Neural cell (in vitro differentiated cells): ENCODE measurements around the gene CSMD2. TPM values are rescaled to one million over a fixed set of nuclear protein-coding genes. Genes with fewer than 3 reads are reported as not detected.

Experiments
- H2AFZ ChIP-seq: fragments of 200-600, 300-800 bp; sonication (generic), shearing (Covaris generic); 2 replicates; pipeline ENCODE4 v1.6.0; 2014; ENCODE audit warnings: low read depth, mild to moderate bottlenecking, antibody characterized with exemption, low read length, moderate library complexity
- H3F3A ChIP-seq: fragments of 200-600 bp; shearing (Covaris generic); 2 replicates; pipeline ENCODE4 v1.6.1; 2016; ENCODE audit warnings: mild to moderate bottlenecking, moderate library complexity, mixed read lengths, antibody characterized with exemption, low read length; ENCODE audit not compliant: insufficient read depth, poor library complexity, severe bottlenecking
- H3K27ac ChIP-seq: fragments of 200-600, 300-800 bp; sonication (generic), shearing (Covaris generic); 2 replicates; pipeline ENCODE4 v1.5.1; 2014; ENCODE audit warnings: mild to moderate bottlenecking, low read length, moderate library complexity
- H3K27me3 ChIP-seq: fragments of 300-800, 200-600 bp; sonication (generic), shearing (Covaris generic); 2 replicates; pipeline ENCODE4 v1.6.0; 2014; ENCODE audit warnings: mild to moderate bottlenecking, low read depth, low read length, moderate library complexity; ENCODE audit not compliant: insufficient read depth
- H3K36me3 ChIP-seq: fragments of 300-800, 200-600 bp; sonication (generic), shearing (Covaris generic); 2 replicates; pipeline ENCODE4 v1.5.1; 2014; ENCODE audit warnings: mild to moderate bottlenecking, antibody characterized with exemption, low read length, moderate library complexity; ENCODE audit not compliant: insufficient read depth
- H3K4me2 ChIP-seq: fragments of 300-800, 200-600 bp; sonication (generic), shearing (Covaris generic); 2 replicates; pipeline ENCODE4 v1.6.0; 2014; ENCODE audit warnings: mild to moderate bottlenecking, low read length
- H3K4me3 ChIP-seq: fragments of 300-800, 200-600 bp; sonication (generic), shearing (Covaris generic); 2 replicates; pipeline ENCODE4 v1.5.1; 2014; ENCODE audit warnings: mild to moderate bottlenecking, low read length, moderate library complexity
- H3K79me2 ChIP-seq: fragments of 200-600 bp; shearing (Covaris generic); replicated peaks from 2 replicates; pipeline ENCODE4 v1.6.0; 2014; ENCODE audit warnings: mild to moderate bottlenecking, low read length, moderate library complexity; ENCODE audit not compliant: insufficient read depth
- H3K9ac ChIP-seq: fragments of 300-800, 200-600 bp; sonication (generic), shearing (Covaris generic); 2 replicates; pipeline ENCODE4 v1.6.1; 2016; ENCODE audit warnings: mild to moderate bottlenecking, low read length, mixed read lengths
- H3K9me2 ChIP-seq: fragments of 200-600 bp; shearing (Covaris generic); 2 replicates; pipeline ENCODE4 v1.6.1; 2016; ENCODE audit warnings: mild to moderate bottlenecking, low read length, mixed read lengths; ENCODE audit not compliant: insufficient read depth
- H3K9me3 ChIP-seq: fragments of 200-600, 300-800 bp; sonication (generic), shearing (Covaris generic); 2 replicates; pipeline ENCODE4 v1.6.1; 2016; ENCODE audit warnings: mild to moderate bottlenecking, mixed run types, low read length, moderate library complexity, mixed read lengths
- H4K20me1 ChIP-seq: fragments of 200-600 bp; shearing (Covaris generic); 2 replicates; pipeline ENCODE4 v1.6.1; 2016; ENCODE audit warnings: mild to moderate bottlenecking, mixed run types; ENCODE audit not compliant: insufficient read depth
- EP300 ChIP-seq: fragments of 450-650 bp; conservative IDR thresholded peaks from 2 replicates; pipeline ENCODE4 v1.6.1; 2014; ENCODE audit warnings: antibody characterized with exemption, mild to moderate bottlenecking, moderate library complexity; ENCODE audit not compliant: poor library complexity, severe bottlenecking
- EZH2 ChIP-seq: fragments of 200-600, 300-800 bp; shearing (Covaris generic), sonication (generic); IDR thresholded peaks from 2 replicates; pipeline ENCODE4 v1.6.1; 2014; ENCODE audit warnings: antibody characterized with exemption, low read length, borderline replicate concordance, mild to moderate bottlenecking; ENCODE audit not compliant: insufficient read depth, poor library complexity, severe bottlenecking
- MXI1 ChIP-seq: fragments of 450-650 bp; conservative IDR thresholded peaks from 2 replicates; pipeline ENCODE4 v1.6.1; 2014; ENCODE audit warnings: antibody characterized with exemption, mild to moderate bottlenecking; ENCODE audit not compliant: poor library complexity, severe bottlenecking
- POLR2AphosphoS5 ChIP-seq: IDR thresholded peaks from 2 replicates; pipeline ENCODE4 v1.6.1; 2012
- RAD21 ChIP-seq: fragments of 450-650 bp; conservative IDR thresholded peaks from 2 replicates; pipeline ENCODE4 v1.6.1; 2014; ENCODE audit warnings: antibody characterized with exemption, mild to moderate bottlenecking, moderate library complexity
- SMC3 ChIP-seq: fragments of 450-650 bp; conservative IDR thresholded peaks from 2 replicates; pipeline ENCODE4 v1.6.1; 2014; ENCODE audit warnings: antibody characterized with exemption, mild to moderate bottlenecking, moderate library complexity; ENCODE audit not compliant: poor library complexity
- TAF1 ChIP-seq: IDR thresholded peaks from 2 replicates; pipeline ENCODE4 v1.6.1; 2012; ENCODE audit warnings: low read depth
- polyA plus RNA-seq: library from polyadenylated mRNA; depleted of rRNA; stranded (reverse); fragments of >200 nt; gene quantifications from 2 replicates; pipeline ENCODE4 v1.2.3, GENCODE V29; 2014
- TF ChIP-seq, protein P1 (sequence below): IDR thresholded peaks from 2 replicates; pipeline ENCODE4 v1.6.1; 2012; ENCODE audit warnings: borderline replicate concordance
- TF ChIP-seq, protein P2 (sequence below): fragments of 450-650 bp; IDR thresholded peaks from 2 replicates; pipeline ENCODE4 v1.5.1; 2014; ENCODE audit warnings: antibody characterized with exemption, mild to moderate bottlenecking, moderate library complexity; ENCODE audit not compliant: poor library complexity, severe bottlenecking

CSMD2 gene
- polyA plus RNA-seq, 1 donor from 2014 or later, result 9.6 TPM

DNA sequence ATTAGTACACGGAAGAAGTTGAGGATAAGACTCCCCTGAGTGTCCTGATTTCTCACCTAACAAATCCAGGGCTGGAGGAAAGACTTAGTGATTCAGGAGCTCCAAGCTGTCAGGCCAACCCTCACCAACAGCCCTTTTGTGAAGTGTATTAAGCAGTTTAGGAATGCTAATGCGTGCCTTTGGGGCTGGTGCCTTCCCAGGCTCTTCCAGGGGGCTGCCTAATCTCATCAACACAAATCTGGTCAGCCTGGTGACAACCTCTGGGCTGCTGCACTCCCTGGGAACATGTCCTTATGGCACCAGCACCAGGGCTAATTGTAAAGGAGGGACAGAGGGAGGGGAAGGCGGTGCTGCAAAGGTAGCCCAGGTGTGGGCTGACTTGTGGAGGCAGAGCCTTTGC lies 15.5 kb downstream of the CSMD2 start:
- H3K9ac ChIP-seq, result no peak overlapping the region
- H3K27me3 ChIP-seq, result no peaks in the 10 kb centered on the region
- H3K4me2 ChIP-seq, result no peak overlapping the region
- H2AFZ ChIP-seq, result no peak overlapping the region
- no peaks in the 10 kb centered on the region for H3K9me2 ChIP-seq
- H3K4me3 ChIP-seq, result no peak overlapping the region
- no peaks in the 10 kb centered on the region for H3K79me2 ChIP-seq
- no peaks in the 10 kb centered on the region for H4K20me1 ChIP-seq
- H3K9me3 ChIP-seq, result no peaks in the 10 kb centered on the region
- H3K27ac ChIP-seq, result no peak overlapping the region
- no peaks in the 10 kb centered on the region for H3F3A ChIP-seq
- H3K36me3 ChIP-seq, result peaks cover 5% of the 10 kb centered on the region
- TF ChIP-seq EP300 (no peak), EZH2 (no peak), RAD21 (no peak), SMC3 (no peak)
- TF ChIP-seq, protein P1, sequence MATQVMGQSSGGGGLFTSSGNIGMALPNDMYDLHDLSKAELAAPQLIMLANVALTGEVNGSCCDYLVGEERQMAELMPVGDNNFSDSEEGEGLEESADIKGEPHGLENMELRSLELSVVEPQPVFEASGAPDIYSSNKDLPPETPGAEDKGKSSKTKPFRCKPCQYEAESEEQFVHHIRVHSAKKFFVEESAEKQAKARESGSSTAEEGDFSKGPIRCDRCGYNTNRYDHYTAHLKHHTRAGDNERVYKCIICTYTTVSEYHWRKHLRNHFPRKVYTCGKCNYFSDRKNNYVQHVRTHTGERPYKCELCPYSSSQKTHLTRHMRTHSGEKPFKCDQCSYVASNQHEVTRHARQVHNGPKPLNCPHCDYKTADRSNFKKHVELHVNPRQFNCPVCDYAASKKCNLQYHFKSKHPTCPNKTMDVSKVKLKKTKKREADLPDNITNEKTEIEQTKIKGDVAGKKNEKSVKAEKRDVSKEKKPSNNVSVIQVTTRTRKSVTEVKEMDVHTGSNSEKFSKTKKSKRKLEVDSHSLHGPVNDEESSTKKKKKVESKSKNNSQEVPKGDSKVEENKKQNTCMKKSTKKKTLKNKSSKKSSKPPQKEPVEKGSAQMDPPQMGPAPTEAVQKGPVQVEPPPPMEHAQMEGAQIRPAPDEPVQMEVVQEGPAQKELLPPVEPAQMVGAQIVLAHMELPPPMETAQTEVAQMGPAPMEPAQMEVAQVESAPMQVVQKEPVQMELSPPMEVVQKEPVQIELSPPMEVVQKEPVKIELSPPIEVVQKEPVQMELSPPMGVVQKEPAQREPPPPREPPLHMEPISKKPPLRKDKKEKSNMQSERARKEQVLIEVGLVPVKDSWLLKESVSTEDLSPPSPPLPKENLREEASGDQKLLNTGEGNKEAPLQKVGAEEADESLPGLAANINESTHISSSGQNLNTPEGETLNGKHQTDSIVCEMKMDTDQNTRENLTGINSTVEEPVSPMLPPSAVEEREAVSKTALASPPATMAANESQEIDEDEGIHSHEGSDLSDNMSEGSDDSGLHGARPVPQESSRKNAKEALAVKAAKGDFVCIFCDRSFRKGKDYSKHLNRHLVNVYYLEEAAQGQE, result no peak
- TF ChIP-seq, protein P2, sequence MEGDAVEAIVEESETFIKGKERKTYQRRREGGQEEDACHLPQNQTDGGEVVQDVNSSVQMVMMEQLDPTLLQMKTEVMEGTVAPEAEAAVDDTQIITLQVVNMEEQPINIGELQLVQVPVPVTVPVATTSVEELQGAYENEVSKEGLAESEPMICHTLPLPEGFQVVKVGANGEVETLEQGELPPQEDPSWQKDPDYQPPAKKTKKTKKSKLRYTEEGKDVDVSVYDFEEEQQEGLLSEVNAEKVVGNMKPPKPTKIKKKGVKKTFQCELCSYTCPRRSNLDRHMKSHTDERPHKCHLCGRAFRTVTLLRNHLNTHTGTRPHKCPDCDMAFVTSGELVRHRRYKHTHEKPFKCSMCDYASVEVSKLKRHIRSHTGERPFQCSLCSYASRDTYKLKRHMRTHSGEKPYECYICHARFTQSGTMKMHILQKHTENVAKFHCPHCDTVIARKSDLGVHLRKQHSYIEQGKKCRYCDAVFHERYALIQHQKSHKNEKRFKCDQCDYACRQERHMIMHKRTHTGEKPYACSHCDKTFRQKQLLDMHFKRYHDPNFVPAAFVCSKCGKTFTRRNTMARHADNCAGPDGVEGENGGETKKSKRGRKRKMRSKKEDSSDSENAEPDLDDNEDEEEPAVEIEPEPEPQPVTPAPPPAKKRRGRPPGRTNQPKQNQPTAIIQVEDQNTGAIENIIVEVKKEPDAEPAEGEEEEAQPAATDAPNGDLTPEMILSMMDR, result no peak

DNA sequence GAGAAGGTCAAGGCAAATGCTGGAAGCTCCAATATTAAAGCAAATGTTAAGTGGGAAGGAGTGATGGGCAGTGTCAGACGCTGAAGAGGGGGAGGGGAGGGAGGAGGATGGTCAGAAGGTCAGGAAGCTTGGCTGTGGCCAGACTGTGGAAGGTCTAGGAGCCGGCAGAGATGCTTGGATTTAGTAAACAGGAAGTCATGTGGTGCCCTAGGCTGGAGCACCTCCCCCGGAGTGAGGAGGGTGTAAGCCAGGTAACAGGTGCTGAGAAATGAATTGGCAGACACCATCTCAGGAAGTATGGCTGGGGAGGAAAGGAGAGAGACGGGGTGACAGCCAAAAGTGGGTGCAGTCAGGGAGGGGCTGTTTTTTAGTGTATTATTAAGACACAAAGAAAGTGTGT lies 17.7 kb downstream of the CSMD2 start:
- no peak overlapping the region for H3K9ac ChIP-seq
- H3K9me3 ChIP-seq, result no peaks in the 10 kb centered on the region
- H3K79me2 ChIP-seq, result no peaks in the 10 kb centered on the region
- TF ChIP-seq SMC3 (no peak), MXI1 (no peak), RAD21 (no peak), EZH2 (no peak), TAF1 (no peak), EP300 (no peak), POLR2AphosphoS5 (no peak)
- TF ChIP-seq, protein P2, result no peak
- TF ChIP-seq, protein P1, result no peak
- H3K4me2 ChIP-seq, result no peak overlapping the region
- no peaks in the 10 kb centered on the region for H3K36me3 ChIP-seq
- no peaks in the 10 kb centered on the region for H3K27me3 ChIP-seq
- no peak overlapping the region for H3K27ac ChIP-seq
- no peak overlapping the region for H2AFZ ChIP-seq
- H3K9me2 ChIP-seq, result no peaks in the 10 kb centered on the region
- H3K4me3 ChIP-seq, result no peak overlapping the region
- no peaks in the 10 kb centered on the region for H4K20me1 ChIP-seq
- no peaks in the 10 kb centered on the region for H3F3A ChIP-seq
